Activated CD4-positive, alpha-beta T cell treated with anti-CD3 and anti-CD28 coated beads for 36 hours (primary cell): ENCODE measurements around the gene STARD5. TPM values are rescaled to one million over a fixed set of nuclear protein-coding genes. Genes with fewer than 3 reads are reported as not detected.

Experiments
- ATAC-seq: fragments of 200-7000 bp; cut with Tn5 transposase; one replicate; pipeline ENCODE4 v1.10.0; 2021; ENCODE audit warnings: mild to moderate bottlenecking, moderate library complexity
- CTCF ChIA-PET: fragments of 350-600 bp; sonication (Branson Sonifier 250); formaldehyde crosslinking; loops from one replicate; lab custom pipeline; 2021; ENCODE audit warnings: antibody characterized with exemption; lab: Charles Lee
- POLR2A ChIA-PET: fragments of 350-600 bp; sonication (Branson Sonifier 250); formaldehyde crosslinking; loops from one replicate; lab custom pipeline; 2021; ENCODE audit warnings: antibody characterized with exemption, inconsistent platforms; lab: Charles Lee
- DNase-seq: peaks from one replicate; pipeline ENCODE4 v3.0.0-alpha.2; 2020
- H3K27ac Mint-ChIP-seq: one replicate; pipeline ENCODE4 v1.8.0; 2021; ENCODE audit warnings: mixed read lengths
- H3K27me3 Mint-ChIP-seq: one replicate; pipeline ENCODE4 v1.8.0; 2021; ENCODE audit warnings: mixed read lengths
- H3K36me3 Mint-ChIP-seq: one replicate; pipeline ENCODE4 v1.8.0; 2021; ENCODE audit warnings: low read depth, mixed read lengths
- H3K4me1 Mint-ChIP-seq: one replicate; pipeline ENCODE4 v1.8.0; 2021; ENCODE audit warnings: mixed read lengths
- H3K4me3 Mint-ChIP-seq: one replicate; pipeline ENCODE4 v1.8.0; 2021; ENCODE audit warnings: mild to moderate bottlenecking, moderate library complexity, mixed read lengths
- H3K9me3 Mint-ChIP-seq: one replicate; pipeline ENCODE4 v1.8.0; 2021; ENCODE audit warnings: low read depth, mixed read lengths
- intact Hi-C, 2 experiments: fragments of 100-400 bp; cut with DNase I in 1 of 2; cut with micrococcal nuclease in 1 of 2; formaldehyde crosslinking; loops; one replicate each; pipeline versions ENCODE4 v1.14.2 to v1.15.1; 2022 to 2024; cut with DNase I, micrococcal nuclease
- total RNA-seq, 2 experiments: library from RNA; stranded (reverse); gene quantifications; one replicate each; pipeline ENCODE4 v1.2.3, GENCODE V29; 2021

Gene STARD5
- total RNA-seq, 2 experiments from 2014 or later, result 8.9 to 9.2 TPM

GRCh38 chr15:81277851-81278250, 46.1 kb downstream of the STARD5 start:
- Mint-ChIP-seq H3K9me3 (peaks cover 15% of the 10 kb centered on the region), H3K27me3 (no peaks in the 10 kb centered on the region), H3K4me3 (no peak overlapping the region), H3K27ac (no peak overlapping the region), H3K36me3 (peaks cover 13% of the 10 kb centered on the region), H3K4me1 (peaks cover 58% of the 10 kb centered on the region)
- DNase-seq (no peak), ATAC-seq (no peak)
- POLR2A ChIA-PET, result no interaction called here
- CTCF ChIA-PET, result interaction anchor here (1.2 to 6.9 kb wide), 3 partner anchors 12 to 24 kb away, joined by 3 to 70 read pairs (median 9); no protein-coding TSS in a partner anchor
- intact Hi-C loops, result no loop called here

DNA sequence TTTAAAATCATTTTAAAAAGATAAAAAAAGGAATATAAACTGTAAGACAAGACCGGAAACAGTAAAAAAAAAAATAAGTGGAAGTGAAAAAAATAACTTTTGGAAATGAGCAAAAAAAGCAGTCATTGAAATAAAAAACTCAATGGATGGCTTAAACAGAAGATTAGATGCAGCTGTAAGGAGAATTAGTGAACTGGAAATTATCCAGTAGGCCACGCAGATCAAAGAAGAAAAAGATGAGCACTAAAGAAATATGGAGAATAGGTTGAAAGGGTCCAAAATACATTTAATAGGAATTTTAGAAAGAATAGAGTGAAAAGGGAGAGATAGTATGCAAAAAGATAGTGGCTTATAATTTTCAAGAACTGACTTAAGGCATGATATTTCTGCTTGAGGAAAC, 47.0 kb downstream of the STARD5 start:
- no peak for DNase-seq
- no peaks in the 10 kb centered on the region for H3K27me3 Mint-ChIP-seq
- ChIA-PET POLR2A (no interaction called here), CTCF (interaction anchor here (6.9 kb wide), 1 partner anchor 15 kb away, joined by 70 read pairs; no protein-coding TSS in a partner anchor)
- peaks cover 15% of the 10 kb centered on the region for H3K9me3 Mint-ChIP-seq
- intact Hi-C loops, result no loop called here
- H3K4me1 Mint-ChIP-seq, result peaks cover 57% of the 10 kb centered on the region
- peak overlapping the region; percentile 26 for H3K27ac Mint-ChIP-seq
- H3K36me3 Mint-ChIP-seq, result peaks cover 13% of the 10 kb centered on the region
- no peak for ATAC-seq
- H3K4me3 Mint-ChIP-seq, result no peak overlapping the region

- Mint-ChIP-seq H3K4me3 (no peak overlapping the region), H3K4me1 (peaks cover 46% of the 10 kb centered on the region), H3K27me3 (no peaks in the 10 kb centered on the region), H3K9me3 (peaks cover 15% of the 10 kb centered on the region), H3K36me3 (peaks cover 13% of the 10 kb centered on the region), H3K27ac (peak overlapping the region; percentile 70)
- ChIA-PET CTCF (interaction anchor here (0.6 to 6.9 kb wide), 38 partner anchors 7 to 288 kb away, joined by 3 to 70 read pairs (median 5); partner anchors contain the start of gene STARD5), POLR2A (no interaction called here)
- ATAC-seq (no peak), DNase-seq (no peak)
- intact Hi-C loops, result loop anchor here (1.0 to 2.0 kb wide), 5 partner anchors 18 to 124 kb away; partner anchors contain the start of gene STARD5 (in 1 of the 2)
These were observed 48.1 kb downstream of the STARD5 start for GRCh38 chr15:81275711-81276392.

DNA sequence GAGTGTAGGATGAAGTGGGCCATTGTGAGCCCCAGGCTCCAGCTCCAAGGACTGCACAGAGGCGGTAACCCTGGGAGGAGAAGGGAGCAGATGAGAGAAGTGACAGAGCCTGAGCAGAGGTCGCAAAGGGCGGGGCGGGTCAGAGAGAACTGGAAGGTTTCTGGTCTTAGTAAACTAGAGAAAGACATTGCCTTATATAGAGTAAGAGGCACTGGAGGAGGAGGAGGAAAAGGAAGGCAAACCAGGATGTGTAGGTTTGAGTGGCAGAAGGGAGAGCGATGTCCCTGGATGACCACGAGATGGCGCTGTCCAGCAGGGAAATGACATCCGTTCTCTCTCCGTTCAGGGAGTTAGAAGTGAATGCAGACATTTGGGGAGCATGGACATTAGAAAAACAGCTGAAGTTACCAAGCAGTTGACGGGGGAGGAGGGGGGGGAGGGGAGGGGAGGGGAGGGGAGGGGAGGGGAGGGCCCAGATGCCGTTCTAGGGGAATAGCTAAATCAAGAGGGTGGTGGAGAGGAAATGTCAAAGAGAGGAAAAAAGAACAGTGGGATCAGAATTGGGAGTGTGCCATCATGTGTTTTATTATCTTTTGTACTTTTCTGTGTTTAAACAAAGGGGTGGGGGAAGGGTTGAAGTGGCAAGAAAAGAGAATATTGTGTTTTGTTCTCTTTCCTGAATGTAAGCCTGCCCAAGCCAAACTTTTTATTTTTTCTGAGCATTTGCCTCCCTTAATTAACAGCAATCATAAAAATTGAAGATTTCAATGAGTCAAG, 48.8 kb downstream of the STARD5 start:
- Mint-ChIP-seq H3K27me3 (no peaks in the 10 kb centered on the region), H3K4me1 (peaks cover 46% of the 10 kb centered on the region), H3K36me3 (peaks cover 13% of the 10 kb centered on the region), H3K4me3 (peak overlapping the region; percentile 33), H3K9me3 (peaks cover 15% of the 10 kb centered on the region), H3K27ac (peak overlapping the region; percentile 53)
- ChIA-PET CTCF (interaction anchor here (0.6 to 6.9 kb wide), 44 partner anchors 8 to 287 kb away, joined by 3 to 70 read pairs (median 4); partner anchors contain the start of gene STARD5), POLR2A (interaction anchor here (0.6 kb wide), 1 partner anchor 37 kb away, joined by 4 read pairs; no protein-coding TSS in a partner anchor)
- intact Hi-C loops, result loop anchor here (1.0 to 2.0 kb wide), 5 partner anchors 19 to 125 kb away; partner anchors contain the start of gene STARD5 (in 1 of the 2)
- DNase-seq (peak; percentile 88), ATAC-seq (peak; percentile 90)

GRCh38 chr15:81274255-81274654, 49.7 kb downstream of the STARD5 start:
- Mint-ChIP-seq H3K36me3 (peaks cover 13% of the 10 kb centered on the region), H3K4me3 (no peak overlapping the region), H3K27ac (no peak overlapping the region), H3K4me1 (peaks cover 44% of the 10 kb centered on the region), H3K27me3 (no peaks in the 10 kb centered on the region), H3K9me3 (peaks cover 15% of the 10 kb centered on the region)
- ChIA-PET CTCF (interaction anchor here (0.6 to 6.9 kb wide), 20 partner anchors 8 to 133 kb away, joined by 3 to 70 read pairs (median 10); partner anchors contain the start of gene STARD5), POLR2A (interaction anchor here (0.6 kb wide), 1 partner anchor 37 kb away, joined by 4 read pairs; no protein-coding TSS in a partner anchor)
- ATAC-seq (no peak), DNase-seq (no peak)
- intact Hi-C loops, result loop anchor here (2.0 kb wide), 2 partner anchors 23 to 51 kb away; partner anchors contain the start of gene STARD5 (in 1 of the 2)

GRCh38 chr15:81273855-81274254, 50.1 kb downstream of the STARD5 start:
- no peak overlapping the region for H3K27ac Mint-ChIP-seq
- POLR2A ChIA-PET, result no interaction called here
- H3K27me3 Mint-ChIP-seq, result no peaks in the 10 kb centered on the region

DNA sequence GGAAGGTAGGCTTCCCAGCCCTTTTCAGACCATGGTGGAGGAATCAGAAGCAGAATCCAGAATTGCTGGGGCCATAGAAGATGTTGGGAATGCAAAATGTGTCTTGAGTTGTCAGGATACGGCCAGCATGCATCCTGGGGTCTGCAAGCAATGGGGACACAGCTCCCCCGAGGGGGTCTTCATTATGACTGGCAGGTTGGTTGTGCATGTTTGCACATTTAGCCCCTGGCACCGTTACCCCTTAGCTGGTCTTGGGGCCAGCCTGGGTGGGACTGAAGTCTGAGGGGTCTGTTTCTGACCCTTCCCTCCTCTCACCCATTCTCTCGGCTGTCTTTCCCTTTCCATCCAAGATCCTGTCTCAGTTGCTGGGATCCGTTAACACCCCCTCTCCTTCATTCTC, 50.7 kb downstream of the STARD5 start:
- Mint-ChIP-seq H3K4me1 (peaks cover 44% of the 10 kb centered on the region), H3K27me3 (no peaks in the 10 kb centered on the region), H3K27ac (no peak overlapping the region), H3K4me3 (no peak overlapping the region), H3K9me3 (peaks cover 12% of the 10 kb centered on the region), H3K36me3 (peaks cover 12% of the 10 kb centered on the region)
- ATAC-seq (no peak), DNase-seq (no peak)
- CTCF ChIA-PET, result interaction anchor here (0.6 to 4.7 kb wide), 3 partner anchors 9 to 127 kb away, joined by 3 to 63 read pairs (median 18); no protein-coding TSS in a partner anchor
- POLR2A ChIA-PET, result no interaction called here
- intact Hi-C loops, result no loop called here

More at GRCh38 chr15:81273855-81274254, 50.1 kb downstream of the STARD5 start:
- Mint-ChIP-seq H3K4me1 (peaks cover 47% of the 10 kb centered on the region), H3K4me3 (no peak overlapping the region), H3K9me3 (peaks cover 13% of the 10 kb centered on the region), H3K36me3 (peaks cover 13% of the 10 kb centered on the region)
- CTCF ChIA-PET, result interaction anchor here (0.6 to 6.9 kb wide), 18 partner anchors 7 to 133 kb away, joined by 3 to 70 read pairs (median 12); partner anchors contain the start of gene STARD5
- intact Hi-C loops, result loop anchor here (2.0 kb wide), 2 partner anchors 23 to 51 kb away; partner anchors contain the start of gene STARD5 (in 1 of the 2)
- ATAC-seq (no peak), DNase-seq (no peak)

- CTCF ChIA-PET, result interaction anchor here (0.9 to 4.7 kb wide), 4 partner anchors 9 to 128 kb away, joined by 4 to 63 read pairs (median 12); no protein-coding TSS in a partner anchor
- Mint-ChIP-seq H3K27ac (no peak overlapping the region), H3K4me3 (no peak overlapping the region), H3K27me3 (no peaks in the 10 kb centered on the region), H3K36me3 (peaks cover 4% of the 10 kb centered on the region), H3K4me1 (peaks cover 41% of the 10 kb centered on the region), H3K9me3 (peaks cover 5% of the 10 kb centered on the region)
- no peak for DNase-seq
- POLR2A ChIA-PET, result no interaction called here
- intact Hi-C loops, result no loop called here
- ATAC-seq, result no peak
These were observed 51.9 kb downstream of the STARD5 start for GRCh38 chr15:81271761-81272644.

- intact Hi-C loops, result no loop called here
- H3K36me3 Mint-ChIP-seq, result no peaks in the 10 kb centered on the region
- CTCF ChIA-PET, result no interaction called here
- no peaks in the 10 kb centered on the region for H3K27me3 Mint-ChIP-seq
- H3K9me3 Mint-ChIP-seq, result no peaks in the 10 kb centered on the region
- ATAC-seq, result peak; percentile 31
- no peak for DNase-seq
- peak overlapping the region; percentile 58 for H3K27ac Mint-ChIP-seq
- no peak overlapping the region for H3K4me3 Mint-ChIP-seq
- H3K4me1 Mint-ChIP-seq, result peaks cover 42% of the 10 kb centered on the region
- POLR2A ChIA-PET, result no interaction called here
These were observed 53.0 kb downstream of the STARD5 start for GRCh38 chr15:81270781-81271491.

DNA sequence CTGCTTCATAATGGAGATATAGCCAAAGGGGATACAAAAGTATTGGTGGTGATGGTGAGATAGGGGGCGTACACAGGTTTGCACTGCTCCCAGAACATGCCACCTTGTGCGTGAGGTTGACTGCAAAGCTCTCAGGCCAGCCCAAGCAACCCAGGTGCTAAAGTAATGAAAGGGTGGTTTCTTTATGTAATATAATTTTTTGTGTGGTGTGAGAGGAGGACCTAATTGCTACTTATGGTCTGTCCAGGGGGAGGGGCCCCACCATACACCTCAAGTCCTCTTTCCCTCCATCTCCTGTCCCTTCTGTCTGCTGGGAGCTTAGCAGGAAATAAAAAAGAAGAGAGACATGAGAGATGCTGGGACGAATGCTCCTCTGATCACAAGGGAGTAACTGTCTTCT, 53.8 kb downstream of the STARD5 start:
- H3K9me3 Mint-ChIP-seq, result no peaks in the 10 kb centered on the region
- H3K27me3 Mint-ChIP-seq, result no peaks in the 10 kb centered on the region
- peaks cover 42% of the 10 kb centered on the region for H3K4me1 Mint-ChIP-seq
- intact Hi-C loops, result no loop called here
- no peak for ATAC-seq
- CTCF ChIA-PET, result interaction anchor here (0.5 kb wide), 1 partner anchor 315 kb away, joined by 4 read pairs; no protein-coding TSS in a partner anchor
- no peaks in the 10 kb centered on the region for H3K36me3 Mint-ChIP-seq
- H3K27ac Mint-ChIP-seq, result no peak overlapping the region
- no peak for DNase-seq
- no peak overlapping the region for H3K4me3 Mint-ChIP-seq
- POLR2A ChIA-PET, result no interaction called here
